B cell (primary cell): Measurements from ENCODE around the gene PCLO. TPM values are rescaled to one million over a fixed set of nuclear protein-coding genes. Genes with fewer than 3 reads are reported as not detected.

Source experiments
- ATAC-seq: fragments of 200-7000 bp; cut with Tn5 transposase; one replicate; pipeline ENCODE4 v1.10.0; 2021; ENCODE audit warnings: low read depth, mild to moderate bottlenecking, moderate number of reproducible peaks, moderate library complexity
- CTCF ChIA-PET: fragments of 350-600 bp; sonication (Branson Sonifier 250); formaldehyde crosslinking; loops from one replicate; lab custom pipeline; 2021; ENCODE audit warnings: antibody characterized with exemption, inconsistent platforms; lab: Charles Lee
- POLR2A ChIA-PET: fragments of 350-600 bp; sonication (Branson Sonifier 250); formaldehyde crosslinking; loops from one replicate; lab custom pipeline; 2021; ENCODE audit warnings: antibody characterized with exemption; lab: Charles Lee
- DNase-seq: peaks from one replicate; pipeline ENCODE4 v3.0.0; 2013
- H2AFZ ChIP-seq: 2 replicates; pipeline ENCODE4 v1.6.1; 2012; ENCODE audit warnings: mild to moderate bottlenecking, low read depth, low read length; ENCODE audit not compliant: insufficient read depth, poor library complexity, severe bottlenecking
- H3K27ac ChIP-seq, 2 donors: 1 replicate in 1 of 2; 2 replicates in 1 of 2; pipeline ENCODE4 v1.5.1; 2012 to 2013; ENCODE audit warnings: low read length in 2 of 2, mild to moderate bottlenecking in 2 of 2, moderate library complexity in 1 of 2
- H3K27me3 ChIP-seq, 4 experiments: fragments of 200-600 bp in 1 of 4; sonication (generic) in 1 of 4; replicated peaks in 1 of 4; 1 replicate in 2 of 4; 2 replicates in 2 of 4; pipeline versions ENCODE4 v1.6.1 to v1.7.0; 2013 to 2016; ENCODE audit warnings: low read length in 3 of 4, mild to moderate bottlenecking in 2 of 4, mixed read lengths in 1 of 4, moderate library complexity in 1 of 4; ENCODE audit not compliant: insufficient read depth in 4 of 4, control insufficient read depth in 3 of 4; ENCODE audit errors: control extremely low read depth in 1 of 4
- H3K36me3 ChIP-seq, 2 experiments: replicated peaks in 1 of 2; 1 replicate in 1 of 2; 2 replicates in 1 of 2; pipeline versions ENCODE4 v1.6.1 to v1.7.1; 2013; ENCODE audit warnings: low read length in 1 of 2; ENCODE audit not compliant: insufficient read depth in 2 of 2, control insufficient read depth in 1 of 2; ENCODE audit errors: control extremely low read depth in 1 of 2, extremely low read depth in 1 of 2
- H3K4me1 ChIP-seq, 2 donors: fragments of 200-600 bp in 1 of 2; sonication (generic) in 1 of 2; 1 replicate in 1 of 2; 2 replicates in 1 of 2; pipeline versions ENCODE4 v1.5.1 to v1.6.1; 2013 to 2017; ENCODE audit warnings: low read length in 2 of 2; ENCODE audit not compliant: control insufficient read depth in 2 of 2, insufficient read depth in 2 of 2
- H3K4me2 ChIP-seq: replicated peaks from 2 replicates; pipeline ENCODE3; 2012; ENCODE audit warnings: mild to moderate bottlenecking, low read depth, low read length; ENCODE audit not compliant: poor library complexity, severe bottlenecking
- H3K4me3 ChIP-seq, 5 experiments: fragments of 200-600 bp in 1 of 5; sonication (generic) in 1 of 5; 1 replicate in 3 of 5; 2 replicates in 2 of 5; pipeline versions ENCODE4 v1.5.1 to v1.7.0; 2011 to 2016; ENCODE audit warnings: low read length in 4 of 5, mild to moderate bottlenecking in 4 of 5, low read depth in 2 of 5, control low read depth in 1 of 5, moderate library complexity in 1 of 5; ENCODE audit not compliant: insufficient read depth in 1 of 5; ENCODE audit errors: control extremely low read depth in 1 of 5, extremely low read depth in 1 of 5
- H3K79me2 ChIP-seq: fragments of 200-600 bp; sonication (generic); one replicate; pipeline ENCODE4 v1.6.0; 2016; ENCODE audit warnings: low read length; ENCODE audit not compliant: control insufficient read depth, insufficient read depth
- H3K9ac ChIP-seq: fragments of 200-600 bp; sonication (generic); 2 replicates; pipeline ENCODE4 v1.6.1; 2017; ENCODE audit warnings: mild to moderate bottlenecking, low read length, moderate library complexity
- H3K9me3 ChIP-seq, 3 donors: one replicate each; pipeline versions ENCODE4 v1.6.1 to v1.7.1; 2013; ENCODE audit warnings: low read length in 2 of 3; ENCODE audit not compliant: control insufficient read depth in 2 of 3, insufficient read depth in 1 of 3; ENCODE audit errors: control extremely low read depth in 1 of 3
- H4K20me1 ChIP-seq: 2 replicates; pipeline ENCODE4 v1.6.0; 2012; ENCODE audit warnings: mild to moderate bottlenecking, low read length; ENCODE audit not compliant: insufficient read depth, control insufficient read depth, poor library complexity, severe bottlenecking
- H3K27ac Mint-ChIP-seq: one replicate; pipeline ENCODE4 v1.8.0; 2021; ENCODE audit warnings: mixed read lengths
- H3K27me3 Mint-ChIP-seq: one replicate; pipeline ENCODE4 v1.8.0; 2021; ENCODE audit warnings: mixed read lengths
- H3K4me1 Mint-ChIP-seq: one replicate; pipeline ENCODE4 v1.8.0; 2021; ENCODE audit warnings: mixed read lengths
- H3K4me3 Mint-ChIP-seq: one replicate; pipeline ENCODE4 v1.8.0; 2021; ENCODE audit warnings: mixed read lengths
- H3K9me3 Mint-ChIP-seq: one replicate; pipeline ENCODE4 v1.8.0; 2022; ENCODE audit warnings: mixed read lengths; ENCODE audit not compliant: insufficient read depth
- EZH2 ChIP-seq: IDR thresholded peaks from 2 replicates; pipeline ENCODE4 v1.6.1; 2012; ENCODE audit warnings: borderline replicate concordance, low read depth, mild to moderate bottlenecking, moderate library complexity, low read length; ENCODE audit not compliant: insufficient read depth, poor library complexity, severe bottlenecking
- WGBS: methylation state at CpG from one replicate; pipeline ENCODE4 v1.1.5; 2013; ENCODE audit warnings: missing lambda C conversion rate; ENCODE audit not compliant: insufficient coverage; 5-methylcytosine and 5-hydroxymethylcytosine counted together
- intact Hi-C: fragments of 100-400 bp; cut with micrococcal nuclease; formaldehyde crosslinking; loops from one replicate; pipeline ENCODE4 v1.10.0; 2022
- polyA plus RNA-seq: library from polyadenylated mRNA; depleted of rRNA; stranded (reverse); fragments of >200 nt; gene quantifications from 2 replicates; pipeline ENCODE4 v1.2.3, GENCODE V29; 2012
- total RNA-seq, 2 donors: library from RNA; stranded (reverse); fragments of 120-200 nt in 1 of 2; gene quantifications; 1 replicate in 1 of 2; 2 replicates in 1 of 2; pipeline versions ENCODE4 v1.2.3 to v1.2.4, GENCODE V29; 2013 to 2022
- TF ChIP-seq, protein P1 (sequence below): fragments of 200-600 bp; IDR thresholded peaks from one replicate; pipeline ENCODE4 v1.8.0; 2022; ENCODE audit warnings: antibody characterized with exemption, mild to moderate bottlenecking

Gene PCLO
- total and polyA plus RNA-seq, 2 donors (not counting 1 experiment from before 2014, with no cell fraction given): 0.01 to 0.32 TPM

DNA sequence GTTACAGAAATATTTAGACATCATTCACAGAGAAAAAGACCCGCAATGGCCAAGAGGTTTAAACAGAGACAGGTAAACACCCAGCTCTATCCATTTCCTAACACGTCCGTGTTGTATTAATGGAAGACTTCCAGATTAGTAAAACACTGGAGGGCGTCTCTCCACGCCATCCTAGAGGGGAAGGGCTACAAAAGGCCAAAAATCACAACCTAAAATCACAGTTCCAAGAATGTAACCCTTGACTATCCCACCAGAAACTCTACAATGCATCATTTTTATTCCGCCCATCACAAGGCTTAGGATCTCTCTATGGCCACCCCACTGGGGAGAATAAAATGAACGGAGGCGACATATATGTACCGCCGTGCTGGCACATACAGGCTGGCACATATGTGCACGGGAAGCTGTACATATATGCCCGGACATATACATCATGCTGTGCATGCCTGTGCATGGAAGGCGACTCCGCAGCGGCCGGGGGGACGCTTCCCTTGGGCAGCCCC, 734 bp downstream of the PCLO start:
- H4K20me1 ChIP-seq: no peaks in the 10 kb centered on the region
- H3K36me3 ChIP-seq: no peaks in the 10 kb centered on the region
- ATAC-seq (no peak), DNase-seq (no peak)
- Mint-ChIP-seq H3K4me1 (peaks cover 11% of the 10 kb centered on the region), H3K4me3 (peak overlapping the region; percentile 61), H3K27me3 (peaks cover 16% of the 10 kb centered on the region), H3K9me3 (no peaks in the 10 kb centered on the region), H3K27ac (no peak overlapping the region)
- peak overlapping the region; percentile 49 for H3K9ac ChIP-seq
- WGBS: 8% methylated on average over 14 of the region's 17 CpGs
- CTCF ChIA-PET: no interaction called here
- H3K79me2 ChIP-seq: no peaks in the 10 kb centered on the region
- peak overlapping the region; percentile 66 for H2AFZ ChIP-seq
- H3K4me1 ChIP-seq: peaks cover 9 to 10% of the 10 kb centered on the region in 2 donors
- H3K9me3 ChIP-seq: peaks cover 0 to 8% (median 0%) of the 10 kb centered on the region in 3 donors
- POLR2A ChIA-PET: no interaction called here
- peak overlapping the region; percentile 69 for H3K4me2 ChIP-seq
- TF ChIP-seq EZH2: no peak
- TF ChIP-seq, protein P1, sequence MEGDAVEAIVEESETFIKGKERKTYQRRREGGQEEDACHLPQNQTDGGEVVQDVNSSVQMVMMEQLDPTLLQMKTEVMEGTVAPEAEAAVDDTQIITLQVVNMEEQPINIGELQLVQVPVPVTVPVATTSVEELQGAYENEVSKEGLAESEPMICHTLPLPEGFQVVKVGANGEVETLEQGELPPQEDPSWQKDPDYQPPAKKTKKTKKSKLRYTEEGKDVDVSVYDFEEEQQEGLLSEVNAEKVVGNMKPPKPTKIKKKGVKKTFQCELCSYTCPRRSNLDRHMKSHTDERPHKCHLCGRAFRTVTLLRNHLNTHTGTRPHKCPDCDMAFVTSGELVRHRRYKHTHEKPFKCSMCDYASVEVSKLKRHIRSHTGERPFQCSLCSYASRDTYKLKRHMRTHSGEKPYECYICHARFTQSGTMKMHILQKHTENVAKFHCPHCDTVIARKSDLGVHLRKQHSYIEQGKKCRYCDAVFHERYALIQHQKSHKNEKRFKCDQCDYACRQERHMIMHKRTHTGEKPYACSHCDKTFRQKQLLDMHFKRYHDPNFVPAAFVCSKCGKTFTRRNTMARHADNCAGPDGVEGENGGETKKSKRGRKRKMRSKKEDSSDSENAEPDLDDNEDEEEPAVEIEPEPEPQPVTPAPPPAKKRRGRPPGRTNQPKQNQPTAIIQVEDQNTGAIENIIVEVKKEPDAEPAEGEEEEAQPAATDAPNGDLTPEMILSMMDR: no peak
- intact Hi-C loops: no loop called here
- peaks cover 0 to 9% (median 6%) of the 10 kb centered on the region in 4 experiments for H3K27me3 ChIP-seq
- peak overlapping the region in 3 of 5 experiments; percentile 36 to 49 (median 39) for H3K4me3 ChIP-seq
- no peak overlapping the region for H3K27ac ChIP-seq

GRCh38 chr7:83161186-83161585, 1.5 kb downstream of the PCLO start:
- Histone ChIP-seq H3K36me3 (no peaks in the 10 kb centered on the region), H3K9ac (no peak overlapping the region), H3K27ac (no peak overlapping the region), H3K9me3 (peaks cover 0 to 8% (median 0%) of the 10 kb centered on the region in 3 donors), H3K4me2 (no peak overlapping the region), H3K79me2 (no peaks in the 10 kb centered on the region), H3K4me3 (no peak overlapping the region), H3K27me3 (peaks cover 0 to 9% (median 6%) of the 10 kb centered on the region in 4 experiments), H4K20me1 (no peaks in the 10 kb centered on the region), H3K4me1 (peaks cover 9 to 10% of the 10 kb centered on the region in 2 donors), H2AFZ (no peak overlapping the region)
- no CpG with 5 or more reads among the region's 4 CpGs for WGBS
- no peak overlapping the region for H3K27ac Mint-ChIP-seq
- H3K27me3 Mint-ChIP-seq: peaks cover 16% of the 10 kb centered on the region
- intact Hi-C loops: no loop called here
- ATAC-seq (no peak), DNase-seq (no peak)
- H3K4me3 Mint-ChIP-seq: no peak overlapping the region
- ChIA-PET POLR2A (no interaction called here), CTCF (no interaction called here)
- TF ChIP-seq EZH2: no peak
- TF ChIP-seq, protein P1: no peak
- H3K4me1 Mint-ChIP-seq: peaks cover 11% of the 10 kb centered on the region
- H3K9me3 Mint-ChIP-seq: no peaks in the 10 kb centered on the region
